ENCODE data around the gene ZYG11B. TPM values are rescaled to one million over a fixed set of nuclear protein-coding genes. Genes with fewer than 3 reads are reported as not detected.

Gene ZYG11B
- total and polyA plus RNA-seq, 2 of the 13 experiments (the other 11 are each of a cell fraction or from before 2014, with no cell fraction given) = 6.9 to 17.9 TPM

GRCh38 chr1:52702886-52703787 is 23.1 kb upstream of the ZYG11B start (continued):
- peak; percentile 75; the same call in 1 of the 2 replicates for TF ChIP-seq ELF3 (CRISPR knock-in tag; IDR thresholded peaks at IDR 0.05)
- no peak for TF ChIP-seq ZBTB44 (CRISPR knock-in tag; IDR thresholded peaks at IDR 0.05)
- peak; percentile 96 for TF ChIP-seq ZNF781 (CRISPR knock-in tag; IDR thresholded peaks at IDR 0.05; ENCODE audit: borderline replicate concordance, not compliant biosample characterization)
- peak; percentile 92; the same call in 1 of the 2 replicates for TF ChIP-seq MEIS1 (CRISPR knock-in tag; IDR thresholded peaks at IDR 0.05; ENCODE audit: borderline replicate concordance)
- TF ChIP-seq EED (CRISPR knock-in tag; IDR thresholded peaks at IDR 0.05) = peak; percentile 97
- peak; percentile 79 for TF ChIP-seq UBTF (CRISPR knock-in tag; IDR thresholded peaks at IDR 0.05)
- no peak for TF ChIP-seq ZNF75D (CRISPR knock-in tag; IDR thresholded peaks at IDR 0.05; ENCODE audit: borderline replicate concordance)
- TF ChIP-seq KLF16 (CRISPR knock-in tag; IDR thresholded peaks at IDR 0.05) = peak in 1 of 2 experiments; percentile 81; a peak in 1 of 4 replicates
- TF ChIP-seq ZFYVE20 (CRISPR knock-in tag; IDR thresholded peaks at IDR 0.05; ENCODE audit: borderline replicate concordance, low read depth) = 0 out of 2 replicates have a peak, but pooled peaks have one; percentile 76
- no peak for TF ChIP-seq DMTF1 (CRISPR knock-in tag; IDR thresholded peaks at IDR 0.05)
- peak; percentile 69 for TF ChIP-seq PAXIP1 (CRISPR knock-in tag; conservative IDR thresholded peaks at IDR 0.05)
- TF ChIP-seq TBL1XR1 (IDR thresholded peaks at IDR 0.05; ENCODE audit: borderline replicate concordance, low read length, partially characterized antibody) = no peak
- no peak for TF ChIP-seq RFX3 (CRISPR knock-in tag; IDR thresholded peaks at IDR 0.05)

All from HepG2 (cell line).